GM12878 (cell line): Measurements from ENCODE around the gene LYSMD1. TPM values are rescaled to one million over a fixed set of nuclear protein-coding genes. Genes with fewer than 3 reads are reported as not detected.

ENCODE experiments used
- ATAC-seq: fragments of 200-7000 bp; cut with Tn5 transposase; 3 replicates; pipeline ENCODE4 v1.9.1; 2020; ENCODE audit warnings: mild to moderate bottlenecking, moderate library complexity
- BruUV-seq: library from RNA; stranded (reverse); fragments of 400-500 nt; replicated peaks from 2 replicates; lab custom pipeline; 2021; lab: Mats Ljungman, UMichigan
- CTCF ChIA-PET: fragments of 300-600 bp; sonication (Branson Sonifier 250); formaldehyde crosslinking; extraction: SDS; loops from one replicate; lab custom pipeline; 2021; ENCODE audit warnings: inconsistent platforms; lab: Yijun Ruan, JAX
- POLR2A ChIA-PET: fragments of 350-600 bp; formaldehyde crosslinking; extraction: SDS; loops from one replicate; lab custom pipeline; 2021; ENCODE audit warnings: inconsistent platforms; lab: Charles Lee
- RAD21 ChIA-PET: fragments of 300-600 bp; sonication (Branson Sonifier 250); formaldehyde crosslinking; loops from one replicate; lab custom pipeline; 2023; ENCODE audit warnings: antibody characterized with exemption; ENCODE audit not compliant: unreplicated experiment; lab: Charles Lee
- SMC1A ChIA-PET: fragments of 300-600 bp; sonication (Branson Sonifier 250); formaldehyde crosslinking; loops from one replicate; lab custom pipeline; 2023; ENCODE audit not compliant: unreplicated experiment, uncharacterized antibody; lab: Charles Lee
- DNase-seq: peaks from one replicate; pipeline ENCODE4 v3.0.0-alpha.2; 2011; ENCODE audit warnings: low read depth, low spot score
- FAIRE-seq: peaks from 3 replicates; lab custom pipeline; 2011; peaks lifted over from hg19 to GRCh38; lab: Jason Lieb, UNC
- H2AFZ ChIP-seq: 2 replicates; pipeline ENCODE4 v1.6.0; 2011; ENCODE audit warnings: low read depth, low read length, control low read depth; ENCODE audit not compliant: control insufficient read depth
- H3K27ac ChIP-seq: 2 replicates; pipeline ENCODE4 v1.5.1; 2011; ENCODE audit warnings: control low read depth; ENCODE audit not compliant: control insufficient read depth, insufficient read depth
- H3K27me3 ChIP-seq, 2 experiments: replicated peaks in 1 of 2; 2 replicates each; pipeline versions ENCODE4 v1.6.0 to v1.6.1; 2011; ENCODE audit warnings: low read length in 1 of 2; ENCODE audit not compliant: control insufficient read depth in 2 of 2, insufficient read depth in 2 of 2
- H3K36me3 ChIP-seq, 2 experiments: 2 replicates each; pipeline ENCODE4 v1.5.1; 2011; ENCODE audit warnings: low read length in 1 of 2; ENCODE audit not compliant: control insufficient read depth in 2 of 2, insufficient read depth in 2 of 2
- H3K4me1 ChIP-seq: 2 replicates; pipeline ENCODE4 v1.6.1; 2011; ENCODE audit warnings: mild to moderate bottlenecking, low read length, moderate library complexity, mixed read lengths; ENCODE audit not compliant: control insufficient read depth, insufficient read depth
- H3K4me2 ChIP-seq: 2 replicates; pipeline ENCODE4 v1.6.0; 2011; ENCODE audit warnings: control low read depth; ENCODE audit not compliant: control insufficient read depth, insufficient read depth
- H3K4me3 ChIP-seq: fragments of 200-600 bp; sonication (generic); 2 replicates; pipeline ENCODE4 v1.5.1; 2016
- H3K79me2 ChIP-seq: 2 replicates; pipeline ENCODE4 v1.6.0; 2011; ENCODE audit warnings: low read length; ENCODE audit not compliant: control insufficient read depth, insufficient read depth
- H3K9ac ChIP-seq: 2 replicates; pipeline ENCODE4 v1.8.0; 2011; ENCODE audit warnings: low read length, control low read depth, mixed read lengths; ENCODE audit not compliant: control insufficient read depth, insufficient read depth
- H3K9me3 ChIP-seq: replicated peaks from 3 replicates; pipeline ENCODE4 v1.5.1; 2011; ENCODE audit warnings: mild to moderate bottlenecking, low read length; ENCODE audit not compliant: control insufficient read depth, insufficient read depth
- H4K20me1 ChIP-seq: 2 replicates; pipeline ENCODE4 v1.6.0; 2011; ENCODE audit not compliant: control insufficient read depth, insufficient read depth
- ASH2L ChIP-seq: fragments of 300-600, 200-600 bp; sonication (generic); IDR thresholded peaks from 2 replicates; pipeline ENCODE4 v1.6.1; 2017; ENCODE audit warnings: low read depth, mild to moderate bottlenecking, borderline replicate concordance
- ETV6 ChIP-seq, 2 experiments: fragments of 450-650 bp in 1 of 2; IDR thresholded peaks in 1 of 2; conservative IDR thresholded peaks in 1 of 2; 2 replicates each; pipeline ENCODE4 v1.6.1; 2014; ENCODE audit warnings: antibody characterized with exemption in 1 of 2, borderline replicate concordance in 1 of 2, low read depth in 1 of 2, mild to moderate bottlenecking in 1 of 2, moderate library complexity in 1 of 2
- FOS ChIP-seq: IDR thresholded peaks from 3 replicates; pipeline ENCODE4 v1.6.1; 2011; ENCODE audit warnings: borderline replicate concordance; ENCODE audit not compliant: insufficient read length; ENCODE audit errors: extremely low read depth
- HCFC1 ChIP-seq: fragments of 150-350 bp; IDR thresholded peaks from 2 replicates; pipeline ENCODE4 v1.6.1; 2014; ENCODE audit warnings: low read length
- IKZF2 ChIP-seq, 2 experiments: fragments of 450-650 bp; IDR thresholded peaks; 2 replicates each; pipeline ENCODE4 v1.6.1; 2017; ENCODE audit warnings: mild to moderate bottlenecking in 2 of 2, moderate library complexity in 2 of 2
- KLF5 ChIP-seq: fragments of 450-650 bp; IDR thresholded peaks from 2 replicates; pipeline ENCODE4 v1.6.1; 2014; ENCODE audit warnings: mild to moderate bottlenecking; ENCODE audit not compliant: partially characterized antibody
- MTA3 ChIP-seq: IDR thresholded peaks from 2 replicates; pipeline ENCODE4 v1.6.1; 2012; ENCODE audit warnings: low read length, inconsistent platforms, borderline replicate concordance
- MYC ChIP-seq: IDR thresholded peaks from 2 replicates; pipeline ENCODE4 v1.6.1; 2011; ENCODE audit warnings: mild to moderate bottlenecking, low read length, moderate library complexity, inconsistent platforms; ENCODE audit not compliant: insufficient read depth, insufficient replicate concordance, insufficient read length, severe bottlenecking
- NFYB ChIP-seq: IDR thresholded peaks from 2 replicates; pipeline ENCODE4 v1.6.1; 2011; ENCODE audit warnings: low read depth, mild to moderate bottlenecking, low read length, improper control_type of control experiment, moderate library complexity; ENCODE audit not compliant: insufficient read depth
- NR2F1 ChIP-seq: fragments of 450-650 bp; conservative IDR thresholded peaks from 2 replicates; pipeline ENCODE4 v1.6.1; 2017; ENCODE audit warnings: mild to moderate bottlenecking
- NRF1 ChIP-seq: conservative IDR thresholded peaks from 2 replicates; pipeline ENCODE4 v1.6.1; 2011; ENCODE audit warnings: mild to moderate bottlenecking, low read depth, low read length, improper control_type of control experiment
- PAX8 ChIP-seq: fragments of 450-650 bp; IDR thresholded peaks from 2 replicates; pipeline ENCODE4 v1.6.1; 2017; ENCODE audit warnings: mild to moderate bottlenecking, moderate library complexity
- PRDM15 ChIP-seq: fragments of 450-650 bp; formaldehyde crosslinking; IDR thresholded peaks from 2 replicates; pipeline ENCODE4 v1.4.0; 2020; ENCODE audit warnings: mild to moderate bottlenecking, moderate library complexity
- RBBP5 ChIP-seq: fragments of 200-600 bp; sonication (generic); conservative IDR thresholded peaks from 2 replicates; pipeline ENCODE4 v1.6.1; 2016
- RELB ChIP-seq: fragments of 450-650 bp; IDR thresholded peaks from 2 replicates; pipeline ENCODE4 v1.6.1; 2017; ENCODE audit warnings: low read depth, mild to moderate bottlenecking, moderate library complexity
- SIX5 ChIP-seq: IDR thresholded peaks from 2 replicates; pipeline ENCODE4 v1.6.1; 2011; ENCODE audit warnings: mild to moderate bottlenecking, low read depth, low read length, moderate library complexity; ENCODE audit not compliant: severe bottlenecking
- SRF ChIP-seq, 2 experiments: IDR thresholded peaks; 2 replicates each; pipeline ENCODE4 v1.6.1; 2011; ENCODE audit warnings: low read depth in 2 of 2, low read length in 2 of 2, mild to moderate bottlenecking in 1 of 2, moderate library complexity in 1 of 2
- TAF1 ChIP-seq: IDR thresholded peaks from 2 replicates; pipeline ENCODE4 v1.6.1; 2011; ENCODE audit warnings: mild to moderate bottlenecking, low read depth, low read length, borderline replicate concordance
- TCF7 ChIP-seq: IDR thresholded peaks from 2 replicates; pipeline ENCODE4 v1.6.1; 2014; ENCODE audit warnings: antibody characterized with exemption, borderline replicate concordance
- WGBS: methylation state at CpG from one replicate; pipeline ENCODE4 v1.1.6; 2016; ENCODE audit warnings: low lambda C conversion rate; ENCODE audit not compliant: insufficient replicate concordance, insufficient coverage; ENCODE audit errors: missing lambda C conversion rate; 5-methylcytosine and 5-hydroxymethylcytosine counted together
- in situ Hi-C: fragments of 300-500 bp; cut with MboI; formaldehyde crosslinking; loops from 9 replicates; pipeline ENCODE4 v1.14.3; 2018; ENCODE audit warnings: mixed read lengths
- intact Hi-C: fragments of 100-400 bp; cut with micrococcal nuclease; formaldehyde crosslinking; loops from one replicate; pipeline ENCODE4 v1.14.2; 2022; ENCODE audit not compliant: unreplicated experiment
- polyA plus RNA-seq, 11 experiments: library from polyadenylated mRNA; depleted of rRNA in 4 of 11; unstranded in 6 of 11; stranded (reverse) in 5 of 11; fragments of >200 nt; fragmentation: Nextera tagmentation in 4 of 11; fragmentation: Illumina TruSeq in 1 of 11; extraction: Ambion mirVana in 4 of 11; extraction: Trizol in 1 of 11; gene quantifications; 1 replicate in 1 of 11; 2 replicates in 10 of 11; pipeline versions ENCODE4 v1.2.1 to v1.2.3, GENCODE V29; 2011 to 2016; ENCODE audit warnings: inconsistent platforms in 2 of 11, missing spikeins in 2 of 11, low read depth in 1 of 11
- total RNA-seq, 4 experiments: library from RNA; depleted of rRNA in 3 of 4; stranded (reverse); fragments of >200 nt in 3 of 4; fragmentation: Illumina TruSeq in 1 of 4; extraction: Trizol in 1 of 4; gene quantifications; 2 replicates each; pipeline versions ENCODE4 v1.2.1 to v1.2.3, GENCODE V29; 2013 to 2021

Gene LYSMD1
- total and polyA plus RNA-seq, 10 of the 15 experiments (the other 5 are each of a cell fraction or from before 2014, with no cell fraction given) = 0.80 to 10.4 (median 6.5) TPM

GRCh38 chr1:151157067-151157531 lies 8.6 kb downstream of the LYSMD1 start:
- Histone ChIP-seq H2AFZ (peak overlapping the region; percentile 75), H3K9me3 (no peaks in the 10 kb centered on the region), H3K36me3 (peaks cover 5 to 6% of the 10 kb centered on the region in 2 experiments), H4K20me1 (no peaks in the 10 kb centered on the region), H3K4me2 (peak overlapping the region; percentile 81), H3K27ac (peak overlapping the region; percentile 81), H3K79me2 (peaks cover 20% of the 10 kb centered on the region), H3K4me1 (peaks cover 30% of the 10 kb centered on the region), H3K27me3 (no peaks in the 10 kb centered on the region), H3K4me3 (peak overlapping the region; percentile 85), H3K9ac (peak overlapping the region; percentile 81)
- intact Hi-C loops (loop anchor here (2.0 kb wide), 1 partner anchor 94 kb away; no protein-coding TSS in a partner anchor), in situ Hi-C loops (loop anchor here (5.0 kb wide), 2 partner anchors 60 to 135 kb away; no protein-coding TSS in a partner anchor)
- BruUV-seq = no TSS peak
- FAIRE-seq = no peak
- ATAC-seq = peak; percentile 68
- WGBS = 19% methylated on average over 6 of the region's 6 CpGs
- ChIA-PET SMC1A (interaction anchor here (0.7 to 11.1 kb wide), 24 partner anchors 8 to 184 kb away, joined by 3 to 282 read pairs (median 4); partner anchors contain the start of genes CDC42SE1, LYSMD1, MINDY1 and PSMD4), POLR2A (interaction anchor here (0.6 to 2.3 kb wide), 10 partner anchors 9 to 170 kb away, joined by 3 to 19 read pairs (median 5); partner anchors contain the start of genes LYSMD1, MINDY1, PI4KB and SCNM1), CTCF (interaction anchor here (0.6 to 8.4 kb wide), 45 partner anchors 9 to 683 kb away, joined by 3 to 353 read pairs (median 4); partner anchors contain the start of genes C2CD4D, GABPB2, LYSMD1 and MINDY1), RAD21 (interaction anchor here (0.5 to 8.7 kb wide), 23 partner anchors 9 to 420 kb away, joined by 3 to 198 read pairs (median 8); partner anchors contain the start of genes C1orf56, CDC42SE1, GABPB2 and LYSMD1)
- no peak for DNase-seq
- TF ChIP-seq NRF1 (no peak), RBBP5 (no peak), TAF1 (no peak), SIX5 (no peak), PAX8 (no peak), PRDM15 (CRISPR knock-in tag) (no peak), IKZF2 (IDR thresholded peaks at IDR 0.05) (peak; percentile 76 to 78; a peak in 3 of 4 replicates), ASH2L (no peak), NR2F1 (no peak), ETV6 (conservative IDR thresholded peaks at IDR 0.05 in 1 of 2, IDR thresholded peaks at IDR 0.05 in 1 of 2; ENCODE audit: borderline replicate concordance in 1 of 2, low read depth in 1 of 2) (peak in 1 of 2 experiments; percentile 45; a peak in 2 of 4 replicates), KLF5 (no peak), FOS (no peak), HCFC1 (no peak), TCF7 (no peak), NFYB (no peak), MTA3 (no peak; the same call in 1 of the 2 replicates), RELB (peak; percentile 67), MYC (no peak), SRF (IDR thresholded peaks at IDR 0.05; ENCODE audit: low read depth in 2 of 2, low read length in 2 of 2) (no peak)
